Measurements from ENCODE around the gene TTI1.

TTI1 gene

GRCh38 chr20:37991157-37991866 is 41.9 kb downstream of the TTI1 start:
- no peak for TF ChIP-seq CTCF (IDR thresholded peaks at IDR 0.05; ENCODE audit: insufficient read depth, low read depth, low read length, missing control alignments)
- no peak overlapping the region for H3K4me3 ChIP-seq (ENCODE audit: low read depth, low read length)
- peak; percentile 12 for DNase-seq (ENCODE audit: low read depth)

- H3K4me3 ChIP-seq (ENCODE audit: low read depth, low read length): no peak overlapping the region
- TF ChIP-seq CTCF (IDR thresholded peaks at IDR 0.05; ENCODE audit: insufficient read depth, low read depth, low read length, missing control alignments): no peak
- peak; percentile 93 for DNase-seq (ENCODE audit: low read depth)
These were observed 42.6 kb downstream of the TTI1 start for GRCh38 chr20:37990571-37991151.

GRCh38 chr20:37989601-37990295 is 43.5 kb downstream of the TTI1 start:
- H3K4me3 ChIP-seq (ENCODE audit: low read depth, low read length): no peak overlapping the region
- DNase-seq (ENCODE audit: low read depth): peak; percentile 18
- no peak for TF ChIP-seq CTCF (IDR thresholded peaks at IDR 0.05; ENCODE audit: insufficient read depth, low read depth, low read length, missing control alignments)

DNA sequence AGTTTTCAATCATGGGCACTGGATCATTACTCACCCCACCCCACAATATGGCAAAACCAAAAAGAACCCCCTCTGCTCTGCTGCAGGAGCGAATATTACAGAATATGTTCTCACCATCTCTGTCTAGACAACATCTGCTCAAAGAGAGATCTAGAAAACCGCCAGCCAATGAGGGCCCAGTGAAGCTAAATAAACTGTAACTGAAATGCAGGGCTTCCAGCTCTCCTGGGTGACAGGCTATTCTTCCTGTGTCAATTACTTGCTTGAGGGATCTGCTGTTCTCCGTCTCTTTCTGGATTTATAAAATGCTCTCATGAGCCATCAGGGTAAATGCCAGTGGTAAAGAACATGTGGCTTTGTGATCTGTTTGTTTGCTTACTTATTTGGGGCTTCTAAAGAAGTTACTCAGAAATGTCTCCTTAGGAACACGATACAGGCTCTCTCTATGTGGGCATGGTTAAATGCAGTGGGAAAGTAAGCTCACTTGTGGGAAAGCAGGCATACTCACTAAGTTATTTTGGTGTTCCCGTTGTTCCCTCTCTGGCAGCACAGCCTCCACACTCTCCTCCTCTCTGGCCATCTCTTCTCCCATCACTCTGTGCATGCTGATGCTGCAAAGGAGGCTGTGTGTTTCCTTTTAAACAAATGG is 44.8 kb downstream of the TTI1 start:
- no peak overlapping the region for H3K4me3 ChIP-seq (ENCODE audit: low read depth, low read length)
- no peak for DNase-seq (ENCODE audit: low read depth)
- TF ChIP-seq CTCF (IDR thresholded peaks at IDR 0.05; ENCODE audit: insufficient read depth, low read depth, low read length, missing control alignments): no peak

DNA sequence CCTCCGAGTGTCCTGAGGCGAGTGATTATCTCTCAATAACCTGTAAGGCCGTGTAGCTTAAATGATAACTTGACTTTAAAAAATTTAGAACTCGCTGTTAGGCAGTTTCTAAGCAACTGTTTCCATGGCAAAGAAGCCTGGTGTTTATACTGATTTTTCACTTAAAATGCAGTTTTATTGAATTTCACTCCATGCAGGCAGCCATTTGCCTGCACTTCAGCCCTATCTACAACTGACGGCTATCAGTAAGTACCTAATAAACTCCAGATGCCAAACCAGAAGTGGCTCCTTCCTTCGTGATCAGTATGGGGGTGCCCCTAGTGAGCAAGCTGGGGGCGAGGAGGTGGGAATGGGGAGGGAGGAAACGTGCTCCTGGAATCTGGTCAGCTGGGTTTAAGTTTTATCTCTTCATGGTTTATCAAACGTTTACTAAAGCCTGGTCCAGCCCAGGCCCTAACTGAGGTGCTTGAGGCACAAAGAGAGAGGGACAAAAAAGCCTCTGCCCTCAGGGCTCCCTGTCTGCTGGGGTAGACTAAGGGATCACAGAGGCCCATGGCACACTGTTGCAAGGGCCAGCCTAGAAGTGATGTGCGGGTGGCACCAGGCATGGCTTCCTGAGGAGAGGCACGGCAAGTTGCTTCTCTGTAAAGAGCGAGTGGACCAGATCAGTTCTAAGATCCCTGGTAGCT is 45.5 kb downstream of the TTI1 start:
- H3K4me3 ChIP-seq (ENCODE audit: low read depth, low read length): no peak overlapping the region
- DNase-seq (ENCODE audit: low read depth): no peak
- no peak for TF ChIP-seq CTCF (IDR thresholded peaks at IDR 0.05; ENCODE audit: insufficient read depth, low read depth, low read length, missing control alignments)

DNA sequence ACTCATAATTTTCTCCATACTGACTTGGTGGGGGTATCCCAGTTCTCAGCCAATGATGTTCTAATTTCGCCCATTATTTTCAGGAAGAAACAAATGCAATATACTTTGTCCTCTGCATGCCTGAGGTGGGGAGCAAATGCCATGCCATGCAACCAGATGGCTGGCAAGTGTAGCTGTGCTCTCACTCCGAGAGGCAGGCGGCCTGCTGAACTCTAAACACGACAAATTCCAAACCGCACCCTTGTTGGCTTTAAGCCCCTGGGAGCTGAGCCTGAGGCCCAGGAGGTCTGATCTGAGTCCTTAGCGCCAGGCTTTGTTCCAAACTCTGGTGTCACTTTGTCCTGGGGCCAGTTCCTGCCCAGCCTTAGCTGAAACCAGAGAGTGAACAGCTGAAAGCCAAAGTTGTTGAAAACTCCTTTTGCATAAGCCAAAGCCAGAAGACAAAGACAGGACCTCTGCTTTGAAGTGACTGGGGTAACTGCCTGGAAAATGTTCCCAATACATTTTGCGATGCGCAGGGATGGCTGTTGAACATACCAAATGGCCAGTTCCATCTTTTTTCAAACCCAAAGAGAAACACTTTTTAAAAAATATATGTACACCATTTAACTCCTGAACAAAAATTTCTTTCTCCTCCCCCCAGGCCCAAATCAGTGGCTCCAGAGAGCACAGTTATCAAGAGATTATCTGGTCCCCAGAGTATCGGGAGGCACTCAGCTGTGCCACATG is 46.2 kb downstream of the TTI1 start:
- no peak overlapping the region for H3K4me3 ChIP-seq (ENCODE audit: low read depth, low read length)
- DNase-seq (ENCODE audit: low read depth): no peak
- TF ChIP-seq CTCF (IDR thresholded peaks at IDR 0.05; ENCODE audit: insufficient read depth, low read depth, low read length, missing control alignments): no peak

Data from GM12865 (cell line).